Panc1 (cell line): ENCODE measurements around the gene MRPS16. TPM values are rescaled to one million over a fixed set of nuclear protein-coding genes. Genes with fewer than 3 reads are reported as not detected.

Experiments used
- ATAC-seq: fragments of 200-7000 bp; cut with Tn5 transposase; 2 replicates; pipeline ENCODE4 v1.9.1; 2020; ENCODE audit warnings: mild to moderate bottlenecking, moderate library complexity
- BruUV-seq: library from RNA; stranded (reverse); fragments of 400-500 nt; replicated peaks from 2 replicates; lab custom pipeline; 2021; lab: Mats Ljungman, UMichigan
- CTCF ChIA-PET: fragments of 300-600 bp; sonication (Branson Sonifier 250); formaldehyde crosslinking; loops from one replicate; lab custom pipeline; 2022; ENCODE audit warnings: antibody characterized with exemption; lab: Charles Lee
- POLR2A ChIA-PET: fragments of 300-600 bp; sonication (Branson Sonifier 250); formaldehyde crosslinking; loops from one replicate; lab custom pipeline; 2022; ENCODE audit warnings: antibody characterized with exemption; lab: Charles Lee
- DNase-seq: peaks from one replicate; pipeline ENCODE4 v3.0.0-alpha.2; 2010; ENCODE audit warnings: low read depth, low spot score
- H3K27ac ChIP-seq: 2 replicates; pipeline ENCODE4 v1.5.1; 2011; ENCODE audit warnings: mild to moderate bottlenecking, low read length, inconsistent platforms
- H3K27me3 ChIP-seq: fragments of 200-500 bp; sonication (Bioruptor generic); 2 replicates; pipeline ENCODE4 v1.6.0; 2014; ENCODE audit warnings: low read length, inconsistent platforms; ENCODE audit not compliant: control insufficient read depth, insufficient read depth
- H3K36me3 ChIP-seq: fragments of 200-500 bp; sonication (Bioruptor generic); 2 replicates; pipeline ENCODE4 v1.5.1; 2014; ENCODE audit warnings: inconsistent platforms, mild to moderate bottlenecking, low read length, moderate library complexity; ENCODE audit not compliant: control insufficient read depth, insufficient read depth
- H3K4me1 ChIP-seq: 2 replicates; pipeline ENCODE4 v1.5.1; 2011; ENCODE audit warnings: inconsistent platforms, mild to moderate bottlenecking, low read length, moderate library complexity; ENCODE audit not compliant: control insufficient read depth, insufficient read depth
- H3K4me3 ChIP-seq, 2 experiments: 2 replicates each; pipeline ENCODE4 v1.5.1; 2011 to 2012; ENCODE audit warnings: low read depth in 2 of 2, low read length in 2 of 2, mild to moderate bottlenecking in 2 of 2, inconsistent platforms in 1 of 2, moderate library complexity in 1 of 2
- H3K9me3 ChIP-seq: fragments of 200-500 bp; sonication (Bioruptor generic); 2 replicates; pipeline ENCODE4 v1.5.1; 2014; ENCODE audit warnings: low read depth, mild to moderate bottlenecking, inconsistent platforms, low read length, moderate library complexity; ENCODE audit not compliant: control insufficient read depth, insufficient read depth
- POLR2AphosphoS5 ChIP-seq: IDR thresholded peaks from 2 replicates; pipeline ENCODE4 v1.6.1; 2012; ENCODE audit warnings: mild to moderate bottlenecking, low read depth, low read length, moderate library complexity
- REST ChIP-seq, 2 experiments: IDR thresholded peaks; 2 replicates each; pipeline ENCODE4 v1.6.1; 2011 to 2012; ENCODE audit warnings: low read depth in 2 of 2, control low read depth in 1 of 2, low read length in 1 of 2, mild to moderate bottlenecking in 1 of 2, moderate library complexity in 1 of 2; ENCODE audit not compliant: insufficient read depth in 1 of 2
- SIN3A ChIP-seq: IDR thresholded peaks from 2 replicates; pipeline ENCODE4 v1.6.1; 2012; ENCODE audit warnings: low read depth, mild to moderate bottlenecking, low read length, moderate library complexity, borderline replicate concordance; ENCODE audit not compliant: insufficient read depth
- TCF7L2 ChIP-seq: IDR thresholded peaks from 2 replicates; pipeline ENCODE4 v1.6.1; 2011; ENCODE audit warnings: mild to moderate bottlenecking, low read depth, low read length, inconsistent platforms
- in situ Hi-C: cut with HindIII; loops from 2 replicates; pipeline ENCODE4 v1.10.0; 2016; ENCODE audit warnings: low sequenced_read_pairs, low pct_unique_long_range_greater_than_20kb
- intact Hi-C: fragments of 100-400 bp; cut with micrococcal nuclease; formaldehyde crosslinking; loops from one replicate; pipeline ENCODE4 v1.10.0; 2022; ENCODE audit not compliant: unreplicated experiment
- total RNA-seq: library from RNA; stranded (reverse); gene quantifications from one replicate; pipeline ENCODE4 v1.2.1, GENCODE V29; 2021; ENCODE audit not compliant: unreplicated experiment
- TF ChIP-seq, protein P1 (sequence below): fragments of 450-650 bp; IDR thresholded peaks from 2 replicates; pipeline ENCODE4 v1.5.1; 2017; ENCODE audit warnings: mild to moderate bottlenecking

The MRPS16 gene
- total RNA-seq, 1 experiment from 2014 or later, result 199 TPM

- Histone ChIP-seq H3K36me3 (no peaks in the 10 kb centered on the region), H3K27ac (no peak overlapping the region), H3K4me3 (no peak overlapping the region), H3K27me3 (no peaks in the 10 kb centered on the region), H3K9me3 (no peaks in the 10 kb centered on the region), H3K4me1 (no peaks in the 10 kb centered on the region)
- no TSS peak for BruUV-seq
- CTCF ChIA-PET, result no interaction called here
- no peak for TF ChIP-seq REST (IDR thresholded peaks at IDR 0.05; ENCODE audit: insufficient read depth in 1 of 2, low read depth in 2 of 2, low read length in 1 of 2)
- TF ChIP-seq POLR2AphosphoS5, result no peak
- TF ChIP-seq TCF7L2, result no peak
- TF ChIP-seq, protein P1, sequence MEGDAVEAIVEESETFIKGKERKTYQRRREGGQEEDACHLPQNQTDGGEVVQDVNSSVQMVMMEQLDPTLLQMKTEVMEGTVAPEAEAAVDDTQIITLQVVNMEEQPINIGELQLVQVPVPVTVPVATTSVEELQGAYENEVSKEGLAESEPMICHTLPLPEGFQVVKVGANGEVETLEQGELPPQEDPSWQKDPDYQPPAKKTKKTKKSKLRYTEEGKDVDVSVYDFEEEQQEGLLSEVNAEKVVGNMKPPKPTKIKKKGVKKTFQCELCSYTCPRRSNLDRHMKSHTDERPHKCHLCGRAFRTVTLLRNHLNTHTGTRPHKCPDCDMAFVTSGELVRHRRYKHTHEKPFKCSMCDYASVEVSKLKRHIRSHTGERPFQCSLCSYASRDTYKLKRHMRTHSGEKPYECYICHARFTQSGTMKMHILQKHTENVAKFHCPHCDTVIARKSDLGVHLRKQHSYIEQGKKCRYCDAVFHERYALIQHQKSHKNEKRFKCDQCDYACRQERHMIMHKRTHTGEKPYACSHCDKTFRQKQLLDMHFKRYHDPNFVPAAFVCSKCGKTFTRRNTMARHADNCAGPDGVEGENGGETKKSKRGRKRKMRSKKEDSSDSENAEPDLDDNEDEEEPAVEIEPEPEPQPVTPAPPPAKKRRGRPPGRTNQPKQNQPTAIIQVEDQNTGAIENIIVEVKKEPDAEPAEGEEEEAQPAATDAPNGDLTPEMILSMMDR, result no peak
- ATAC-seq, result no peak
- intact Hi-C loops, result no loop called here
- DNase-seq, result no peak
- POLR2A ChIA-PET, result no interaction called here
- in situ Hi-C loops, result no loop called here
These were observed 46.6 kb downstream of the MRPS16 start for GRCh38 chr10:73205890-73206289.

DNA sequence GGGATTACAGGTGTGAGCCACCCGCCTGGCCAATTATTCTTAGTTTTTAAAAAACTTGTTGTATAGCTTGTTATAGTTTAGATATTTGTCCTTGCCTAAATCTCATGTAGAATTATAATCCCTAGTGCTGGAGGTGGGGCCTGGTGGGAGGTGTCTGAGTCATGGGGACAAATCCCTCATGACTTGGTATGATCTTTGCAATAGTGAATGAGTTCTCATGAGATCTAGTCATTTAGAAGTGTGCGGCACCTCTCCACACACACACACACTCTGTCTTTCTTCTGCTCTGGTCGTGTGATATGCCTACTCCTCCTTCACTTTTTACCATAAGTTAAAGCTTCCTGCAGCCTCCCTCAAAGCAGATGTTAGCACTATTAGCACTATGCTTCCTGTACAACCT, 47.4 kb downstream of the MRPS16 start:
- CTCF ChIA-PET, result no interaction called here
- ATAC-seq, result no peak
- intact Hi-C loops, result no loop called here
- TF ChIP-seq TCF7L2 (no peak), POLR2AphosphoS5 (no peak), SIN3A (no peak), REST (IDR thresholded peaks at IDR 0.05; ENCODE audit: insufficient read depth in 1 of 2, low read depth in 2 of 2, low read length in 1 of 2) (no peak)
- TF ChIP-seq, protein P1, result no peak
- POLR2A ChIA-PET, result no interaction called here
- BruUV-seq, result no TSS peak
- H3K27ac ChIP-seq, result no peak overlapping the region
- no peak overlapping the region for H3K4me3 ChIP-seq
- no peak for DNase-seq
- in situ Hi-C loops, result no loop called here
- H3K36me3 ChIP-seq, result no peaks in the 10 kb centered on the region
- no peaks in the 10 kb centered on the region for H3K4me1 ChIP-seq
- no peaks in the 10 kb centered on the region for H3K27me3 ChIP-seq
- H3K9me3 ChIP-seq, result no peaks in the 10 kb centered on the region

Other genes starting within 250 kb of the MRPS16 start
- gene P4HA1, start 155.8 kb downstream of the MRPS16 start, total RNA-seq, result 58.5 TPM
- gene NUDT13, start 142.2 kb downstream of the MRPS16 start, total RNA-seq, result 6.1 TPM
- gene ECD, start 84.6 kb downstream of the MRPS16 start, total RNA-seq, result 53.9 TPM
- gene FAM149B1, start 84.5 kb downstream of the MRPS16 start, total RNA-seq, result 20.8 TPM
- gene DNAJC9, start 5.4 kb downstream of the MRPS16 start, total RNA-seq, result 63.5 TPM
- 0.10 TPM for gene CFAP70, start 106.2 kb upstream of the MRPS16 start, total RNA-seq
- 165 TPM for gene ANXA7, start 161.4 kb upstream of the MRPS16 start, total RNA-seq
- 2.3 TPM for gene MSS51, start 180.9 kb upstream of the MRPS16 start, total RNA-seq
- gene PPP3CB, start 243.4 kb upstream of the MRPS16 start, total RNA-seq, result 34.8 TPM